GM20431 (cell line): ENCODE results near the gene IGFL3.

Experiments
- in situ Hi-C: fragments of 300-500 bp; cut with MseI, MboI; formaldehyde crosslinking; loops from one replicate; pipeline ENCODE4 v1.15.0; 2020; ENCODE audit warnings: low sequenced_read_pairs; ENCODE audit not compliant: unreplicated experiment

The IGFL3 gene

DNA sequence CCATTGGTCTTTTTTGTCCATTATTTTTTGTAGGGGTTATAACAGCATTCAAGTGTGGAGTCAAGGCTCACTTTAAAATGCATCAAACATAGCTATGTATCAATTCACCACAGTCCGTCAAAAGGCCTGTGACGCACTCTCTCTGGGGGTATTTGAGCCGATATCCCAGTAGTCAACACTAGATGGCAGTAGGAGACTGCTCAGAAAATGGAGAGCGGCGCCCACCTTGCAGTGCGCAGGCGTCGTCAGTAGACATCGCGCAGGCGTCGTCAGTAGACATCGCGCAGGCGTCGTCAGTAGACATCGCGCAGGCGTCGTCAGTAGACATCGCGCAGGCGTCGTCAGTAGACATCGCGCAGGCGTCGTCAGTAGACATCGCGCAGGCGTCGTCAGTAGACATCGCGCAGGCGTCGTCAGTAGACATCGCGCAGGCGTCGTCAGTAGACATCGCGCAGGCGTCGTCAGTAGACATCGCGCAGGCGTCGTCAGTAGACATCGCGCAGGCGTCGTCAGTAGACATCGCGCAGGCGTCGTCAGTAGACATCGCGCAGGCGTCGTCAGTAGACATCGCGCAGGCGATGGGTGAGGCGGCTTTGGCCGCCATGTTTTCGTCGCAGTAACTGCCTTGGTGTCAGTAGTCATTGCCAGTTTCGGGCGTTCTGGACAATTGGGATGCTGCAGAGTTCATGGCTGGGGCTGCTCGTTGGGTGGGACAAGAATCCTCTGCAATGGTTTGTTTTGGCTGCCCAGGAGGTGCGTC lies 45.7 kb downstream of the IGFL3 start:
- in situ Hi-C loops = loop anchor here (10.0 kb wide), 1 partner anchor 116 kb away; no protein-coding TSS in a partner anchor

GRCh38 chr19:46077815-46078167 lies 46.7 kb downstream of the IGFL3 start:
- in situ Hi-C loops = loop anchor here (10.0 kb wide), 1 partner anchor 117 kb away; no protein-coding TSS in a partner anchor

DNA sequence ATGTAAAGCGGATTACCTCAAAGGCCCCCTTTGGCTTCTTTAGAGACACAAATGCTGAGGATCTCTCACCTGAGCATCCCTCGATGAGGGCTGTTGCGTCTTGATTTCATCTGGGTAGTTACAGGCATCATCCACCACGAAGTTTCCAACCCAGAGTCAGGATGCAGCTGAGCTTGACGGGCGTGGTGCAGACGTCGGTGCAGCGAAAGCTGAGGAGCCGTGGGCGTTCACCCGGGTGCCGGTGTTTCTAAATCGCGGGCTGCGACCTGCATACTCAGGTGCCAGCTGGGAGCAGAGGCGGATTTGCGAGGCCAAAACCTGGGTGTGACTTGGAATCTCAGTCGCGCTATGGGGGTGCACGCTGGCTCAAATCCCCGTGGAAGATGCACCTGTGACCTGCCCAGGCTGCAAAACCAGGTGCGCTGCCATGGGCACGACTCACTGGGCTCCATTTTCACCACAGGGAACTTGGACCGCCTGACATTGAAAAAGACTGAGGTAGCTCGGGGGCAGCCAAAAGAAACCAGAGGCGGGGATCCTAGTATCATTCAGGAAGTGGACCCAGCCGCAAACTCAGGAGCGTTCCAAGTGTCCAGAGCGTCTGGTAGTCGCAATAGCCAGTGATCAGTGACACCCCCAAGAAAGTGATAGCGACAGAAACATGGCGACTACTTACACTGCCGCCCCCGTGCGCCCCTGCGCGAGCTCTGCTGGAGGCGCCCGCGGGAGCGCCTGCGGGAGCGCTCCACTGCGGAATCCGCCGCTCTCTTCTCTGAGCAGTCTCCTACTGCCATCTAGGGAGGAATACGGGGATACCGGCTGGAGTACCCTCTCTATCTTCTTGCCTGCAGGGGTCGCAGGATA lies 47.3 kb downstream of the IGFL3 start:
- in situ Hi-C loops = loop anchor here (10.0 kb wide), 1 partner anchor 118 kb away; no protein-coding TSS in a partner anchor

GRCh38 chr19:46076031-46076880 lies 48.2 kb downstream of the IGFL3 start:
- in situ Hi-C loops = loop anchor here (10.0 kb wide), 1 partner anchor 119 kb away; no protein-coding TSS in a partner anchor

- in situ Hi-C loops = loop anchor here (10.0 kb wide), 1 partner anchor 121 kb away; no protein-coding TSS in a partner anchor
These were observed 51.1 kb downstream of the IGFL3 start for GRCh38 chr19:46073268-46073922.
